Cardiac fibroblast (primary cell): ENCODE measurements around the gene ANXA7.
A peak's percentile ranks its signal among the peaks of the same experiment; 100 is the strongest.

ENCODE experiments used
- DNase-seq, 2 donors: peaks; one replicate each; pipeline versions ENCODE4 v3.0.0 to v3.0.0-alpha.2; 2010; ENCODE audit warnings: low read depth in 2 of 2
- H3K4me3 ChIP-seq, 2 donors: replicated peaks in 1 of 2; 1 replicate in 1 of 2; 2 replicates in 1 of 2; pipeline ENCODE4 v1.5.1; 2011; ENCODE audit warnings: low read depth in 2 of 2, low read length in 2 of 2, mild to moderate bottlenecking in 2 of 2, moderate library complexity in 1 of 2
- CTCF ChIP-seq: IDR thresholded peaks from one replicate; pipeline ENCODE4 v1.5.1; 2011; ENCODE audit warnings: low read depth, mild to moderate bottlenecking, low read length, inconsistent platforms

The ANXA7 gene

GRCh38 chr10:73368238-73368637, 45.6 kb downstream of the ANXA7 start:
- DNase-seq: no peak

GRCh38 chr10:73366381-73367298, 47.2 kb downstream of the ANXA7 start:
- no peak for DNase-seq
- no peak overlapping the region for H3K4me3 ChIP-seq
- TF ChIP-seq CTCF: no peak

More at GRCh38 chr10:73368238-73368637, 45.6 kb downstream of the ANXA7 start:
- no peak for TF ChIP-seq CTCF
- H3K4me3 ChIP-seq: no peak overlapping the region

GRCh38 chr10:73364964-73365363, 48.9 kb downstream of the ANXA7 start:
- TF ChIP-seq CTCF: no peak
- no peak overlapping the region for H3K4me3 ChIP-seq
- DNase-seq: no peak

- peak in 1 of 2 donors; percentile 5 for DNase-seq
- no peak overlapping the region for H3K4me3 ChIP-seq
- no peak for TF ChIP-seq CTCF
Measured at GRCh38 chr10:73359492-73359891, 54.4 kb downstream of the ANXA7 start.

GRCh38 chr10:73358331-73359279, 55.3 kb downstream of the ANXA7 start, which contains the start of gene CFAP70:
Gene CFAP70, minus strand, starts transcription at chr10:73358864. Its CDS starts 4,068 bp downstream, at chr10:73354796.
- no peak for TF ChIP-seq CTCF
- peak within 1 kb of the TSS; percentile 82 to 93 for H3K4me3 ChIP-seq
- peak; percentile 97 for DNase-seq

GRCh38 chr10:73357821-73358220, 56.0 kb downstream of the ANXA7 start:
- peak overlapping the region; percentile 82 to 93 for H3K4me3 ChIP-seq
- DNase-seq: no peak
- TF ChIP-seq CTCF: no peak
